GM18868 (cell line): ENCODE measurements around the gene TMEM14C.
A peak's percentile ranks its signal among the peaks of the same experiment; 100 is the strongest.
"Not testable (repeated sequence)": the region's sequence is repeated elsewhere in the genome, so short reads cannot be mapped to it uniquely, and the experiment has no call there.

ENCODE experiments used
- ATAC-seq: cut with Tn5 transposase; IDR thresholded peaks from one replicate; pipeline ENCODE4 v1.9.1; 2021; ENCODE audit warnings: mild to moderate bottlenecking, moderate library complexity; ENCODE audit not compliant: unreplicated experiment

TMEM14C gene

GRCh38 chr6:10720960-10721849 lies 1.7 kb upstream of the TMEM14C start:
- ATAC-seq: not testable (repeated sequence)

- ATAC-seq: no peak
These were observed 860 bp upstream of the TMEM14C start for GRCh38 chr6:10721850-10722569.

GRCh38 chr6:10722570-10722819 lies 375 bp upstream of the TMEM14C start:
- ATAC-seq: no peak

- no peak for ATAC-seq
These were observed 654 bp downstream of the TMEM14C start for GRCh38 chr6:10723567-10723881.

GRCh38 chr6:10725044-10725443 lies 2.2 kb downstream of the TMEM14C start:
- ATAC-seq: no peak

- no peak for ATAC-seq
These were observed 2.8 kb downstream of the TMEM14C start for GRCh38 chr6:10725716-10726115.

- no peak for ATAC-seq
These were observed 7.4 kb downstream of the TMEM14C start for GRCh38 chr6:10730254-10730653.

- ATAC-seq: no peak
These were observed 10.4 kb downstream of the TMEM14C start for GRCh38 chr6:10733151-10733715.

GRCh38 chr6:10733863-10734262 lies 11.0 kb downstream of the TMEM14C start:
- no peak for ATAC-seq

- no peak for ATAC-seq
These were observed 13.9 kb downstream of the TMEM14C start for GRCh38 chr6:10736731-10737130.

- ATAC-seq: no peak
These were observed 17.2 kb downstream of the TMEM14C start for GRCh38 chr6:10740061-10740460.

GRCh38 chr6:10741643-10742042 lies 18.8 kb downstream of the TMEM14C start:
- ATAC-seq: not testable (repeated sequence)

- no peak for ATAC-seq
These were observed 19.4 kb downstream of the TMEM14C start for GRCh38 chr6:10742251-10742650.

GRCh38 chr6:10743515-10743914 lies 20.6 kb downstream of the TMEM14C start:
- ATAC-seq: no peak

- ATAC-seq: no peak
These were observed 22.2 kb downstream of the TMEM14C start for GRCh38 chr6:10745116-10745515.

- ATAC-seq: no peak
These were observed 24.0 kb downstream of the TMEM14C start for GRCh38 chr6:10746915-10747250.

- ATAC-seq: peak; percentile 97
These were observed 24.5 kb downstream of the TMEM14C start, which contains the start of gene TMEM14B for GRCh38 chr6:10747251-10747972. TMEM14B (plus strand) TSS chr6:10747805; CDS start chr6:10749246, 1,441 bp downstream.

GRCh38 chr6:10749734-10750133 lies 26.9 kb downstream of the TMEM14C start:
- ATAC-seq: no peak

- ATAC-seq: not testable (repeated sequence)
These were observed 27.7 kb downstream of the TMEM14C start for GRCh38 chr6:10750568-10750967.

- ATAC-seq: not testable (repeated sequence)
These were observed 28.9 kb downstream of the TMEM14C start for GRCh38 chr6:10751757-10752156.

- ATAC-seq: no peak
These were observed 33.2 kb downstream of the TMEM14C start for GRCh38 chr6:10756085-10756484.
